Neuron (in vitro differentiated cells): Measurements from ENCODE around the gene SLC39A12.

ENCODE experiments used
- H2AFZ ChIP-seq: one replicate; pipeline ENCODE4 v1.6.1; 2013; ENCODE audit warnings: low read depth, mild to moderate bottlenecking, inconsistent platforms, low read length, moderate library complexity
- H3K27me3 ChIP-seq: one replicate; pipeline ENCODE4 v1.6.1; 2013; ENCODE audit warnings: low read length; ENCODE audit not compliant: insufficient read depth
- H3K36me3 ChIP-seq: one replicate; pipeline ENCODE4 v1.6.1; 2013; ENCODE audit warnings: low read length; ENCODE audit not compliant: insufficient read depth
- H3K4me1 ChIP-seq: one replicate; pipeline ENCODE4 v1.6.1; 2013; ENCODE audit warnings: low read length; ENCODE audit not compliant: insufficient read depth
- H3K4me3 ChIP-seq: 2 replicates; pipeline ENCODE4 v1.5.1; 2013; ENCODE audit warnings: mild to moderate bottlenecking, low read length, moderate library complexity
- H3K9me3 ChIP-seq: one replicate; pipeline ENCODE4 v1.6.1; 2013; ENCODE audit warnings: low read length

The SLC39A12 gene

DNA sequence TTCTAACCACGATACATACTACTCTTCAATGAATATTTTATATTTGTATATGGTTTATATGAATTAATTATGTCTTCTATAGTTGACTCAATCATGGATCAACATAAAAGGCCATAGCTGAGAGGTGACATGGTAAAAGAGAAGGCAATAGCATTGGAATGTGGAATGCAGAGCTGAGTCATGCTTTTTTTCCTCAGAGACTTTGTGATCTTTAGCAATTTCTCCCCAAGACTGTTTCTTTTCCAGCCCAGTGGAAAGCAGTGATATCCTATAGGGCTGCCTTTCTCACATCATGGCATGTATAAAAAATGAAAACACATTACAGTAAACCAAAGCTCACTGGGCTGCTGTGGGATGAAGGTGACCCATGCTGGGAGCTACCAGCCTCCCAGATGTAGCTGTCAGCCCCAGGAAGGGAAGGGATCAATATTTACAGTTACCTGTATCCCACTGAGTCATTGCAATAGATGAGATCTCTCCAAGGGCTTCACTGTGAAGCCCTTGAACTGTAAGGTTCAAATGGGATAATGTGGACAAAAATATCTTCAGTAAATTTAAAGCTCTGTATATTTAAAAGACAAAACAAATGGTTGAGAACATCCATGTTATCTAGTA lies 30.2 kb downstream of the SLC39A12 start:
- no peaks in the 10 kb centered on the region for H3K27me3 ChIP-seq
- H3K4me3 ChIP-seq, result no peak overlapping the region
- no peak overlapping the region for H2AFZ ChIP-seq
- H3K4me1 ChIP-seq, result no peaks in the 10 kb centered on the region
- H3K9me3 ChIP-seq, result no peaks in the 10 kb centered on the region
- H3K36me3 ChIP-seq, result no peaks in the 10 kb centered on the region

DNA sequence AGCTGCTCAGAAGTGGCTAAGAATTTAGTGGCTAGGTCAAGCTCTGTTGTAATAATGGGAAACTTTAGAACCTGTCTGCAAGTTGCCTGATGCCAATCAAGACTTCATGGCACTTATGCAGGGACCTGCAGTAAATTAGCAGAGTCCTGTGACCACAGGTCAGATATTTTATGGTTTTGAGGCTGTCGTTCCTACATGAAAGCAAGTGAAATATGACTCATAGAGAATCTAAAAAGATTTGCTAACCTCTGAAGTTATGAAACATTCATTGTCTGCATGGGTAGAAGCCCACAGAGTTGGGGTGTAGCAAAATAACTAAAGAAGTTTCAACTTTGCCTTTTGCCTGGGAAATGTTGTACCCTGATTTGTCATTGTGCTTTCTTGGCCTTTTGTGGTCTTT lies 32.3 kb downstream of the SLC39A12 start:
- H3K4me1 ChIP-seq, result no peaks in the 10 kb centered on the region
- H3K9me3 ChIP-seq, result no peaks in the 10 kb centered on the region
- no peak overlapping the region for H2AFZ ChIP-seq
- no peaks in the 10 kb centered on the region for H3K27me3 ChIP-seq
- H3K4me3 ChIP-seq, result no peak overlapping the region
- H3K36me3 ChIP-seq, result no peaks in the 10 kb centered on the region

DNA sequence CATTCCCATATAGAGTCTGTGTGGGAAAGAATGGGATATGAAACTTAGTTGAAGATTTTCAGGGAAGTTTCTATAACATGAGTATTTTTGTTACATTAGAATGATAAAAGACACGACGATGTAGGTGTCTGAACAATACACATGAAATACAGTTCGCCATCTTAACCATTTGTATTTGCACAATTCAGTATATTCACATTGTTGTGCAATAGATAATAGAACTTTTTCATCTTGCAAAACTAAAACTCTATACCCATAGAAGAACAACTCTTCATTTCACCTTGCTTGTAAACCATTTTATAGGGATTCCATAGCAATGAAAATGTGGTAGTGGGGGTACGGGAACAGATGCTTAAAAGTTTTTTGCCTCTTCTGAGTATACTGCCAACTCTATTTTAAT lies 32.8 kb downstream of the SLC39A12 start:
- no peak overlapping the region for H3K4me3 ChIP-seq
- H3K36me3 ChIP-seq, result no peaks in the 10 kb centered on the region
- no peaks in the 10 kb centered on the region for H3K27me3 ChIP-seq
- no peak overlapping the region for H2AFZ ChIP-seq
- H3K9me3 ChIP-seq, result no peaks in the 10 kb centered on the region
- H3K4me1 ChIP-seq, result no peaks in the 10 kb centered on the region

DNA sequence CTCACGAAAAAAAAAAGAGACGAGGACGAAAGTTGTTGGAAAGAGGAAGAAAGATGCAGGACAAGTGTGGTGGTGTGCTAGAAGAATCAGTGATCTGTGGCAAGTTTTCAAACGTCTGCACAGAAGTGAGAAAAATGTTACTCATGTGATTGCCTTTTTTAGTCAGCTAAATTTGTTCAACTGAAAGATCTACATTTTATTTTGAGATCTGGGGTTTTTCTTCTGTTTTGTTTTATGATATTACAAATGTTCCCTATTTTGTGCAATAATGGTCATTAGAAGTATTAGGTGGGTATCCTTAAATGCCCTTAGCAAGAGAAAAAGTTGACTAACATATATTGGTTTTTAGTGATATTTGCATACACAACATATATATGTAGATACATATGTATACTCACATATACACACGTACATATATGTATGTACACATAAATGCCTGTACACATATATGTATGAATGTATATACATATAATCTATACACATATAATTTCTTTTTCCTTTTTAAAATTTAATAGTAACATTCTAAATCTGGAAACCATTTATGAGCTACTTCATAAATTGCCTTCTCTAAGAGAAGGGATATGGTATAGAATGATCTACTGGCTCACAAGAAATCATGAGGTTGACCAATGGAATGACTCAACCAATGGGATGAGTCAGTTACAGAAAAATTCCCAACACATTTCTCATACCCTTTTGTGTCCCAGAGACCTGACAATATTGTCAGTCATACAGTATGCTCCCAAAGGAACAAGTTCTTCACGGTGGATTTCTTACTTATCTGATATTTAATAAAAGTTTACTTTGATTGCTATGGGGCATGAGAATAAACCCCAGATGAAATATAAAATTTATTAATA lies 38.4 kb downstream of the SLC39A12 start:
- H2AFZ ChIP-seq, result no peak overlapping the region
- no peaks in the 10 kb centered on the region for H3K27me3 ChIP-seq
- H3K4me3 ChIP-seq, result no peak overlapping the region
- H3K36me3 ChIP-seq, result no peaks in the 10 kb centered on the region
- H3K4me1 ChIP-seq, result no peaks in the 10 kb centered on the region
- H3K9me3 ChIP-seq, result no peaks in the 10 kb centered on the region

DNA sequence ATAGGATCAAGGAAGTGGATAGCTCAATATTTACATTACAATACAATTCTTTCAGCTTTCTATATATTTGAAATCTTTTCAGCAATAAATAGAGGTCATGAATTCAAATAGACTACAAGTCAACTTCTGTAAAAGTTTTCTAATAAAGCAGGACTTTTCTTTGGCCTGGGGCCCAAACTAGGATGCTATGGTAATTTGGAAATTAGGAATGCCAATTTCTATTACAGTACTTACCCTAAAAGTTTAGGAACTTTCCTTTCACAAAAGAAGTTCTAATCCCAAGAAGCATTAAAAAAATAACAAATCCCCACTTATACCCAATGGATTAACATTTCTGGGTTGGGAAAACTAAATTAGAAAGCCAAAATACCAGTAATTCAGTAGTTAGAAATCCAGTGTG lies 40.5 kb downstream of the SLC39A12 start:
- Histone ChIP-seq H3K27me3 (no peaks in the 10 kb centered on the region), H3K4me3 (no peak overlapping the region), H3K36me3 (no peaks in the 10 kb centered on the region), H3K4me1 (no peaks in the 10 kb centered on the region), H3K9me3 (no peaks in the 10 kb centered on the region), H2AFZ (no peak overlapping the region)

DNA sequence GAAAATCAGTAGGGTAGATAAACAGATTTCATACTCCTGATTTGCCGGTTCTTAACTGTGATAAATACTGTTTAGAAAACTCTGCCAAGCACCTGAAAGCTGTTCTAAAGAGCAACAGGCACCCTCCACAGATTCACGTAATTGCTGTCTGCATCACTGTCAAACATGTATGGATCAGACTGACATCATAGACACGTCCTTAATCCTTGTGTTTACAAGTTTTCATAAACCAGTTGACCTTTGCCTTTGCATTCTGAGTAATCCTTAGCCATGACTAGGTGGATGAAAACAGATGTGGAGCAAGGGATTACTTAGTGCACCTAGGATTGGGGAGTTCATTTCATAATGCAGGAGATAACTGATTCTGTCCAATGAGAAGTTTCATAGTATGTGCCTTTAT lies 41.6 kb downstream of the SLC39A12 start:
- no peak overlapping the region for H2AFZ ChIP-seq
- H3K27me3 ChIP-seq, result no peaks in the 10 kb centered on the region
- H3K36me3 ChIP-seq, result no peaks in the 10 kb centered on the region
- H3K9me3 ChIP-seq, result no peaks in the 10 kb centered on the region
- no peaks in the 10 kb centered on the region for H3K4me1 ChIP-seq
- H3K4me3 ChIP-seq, result no peak overlapping the region

DNA sequence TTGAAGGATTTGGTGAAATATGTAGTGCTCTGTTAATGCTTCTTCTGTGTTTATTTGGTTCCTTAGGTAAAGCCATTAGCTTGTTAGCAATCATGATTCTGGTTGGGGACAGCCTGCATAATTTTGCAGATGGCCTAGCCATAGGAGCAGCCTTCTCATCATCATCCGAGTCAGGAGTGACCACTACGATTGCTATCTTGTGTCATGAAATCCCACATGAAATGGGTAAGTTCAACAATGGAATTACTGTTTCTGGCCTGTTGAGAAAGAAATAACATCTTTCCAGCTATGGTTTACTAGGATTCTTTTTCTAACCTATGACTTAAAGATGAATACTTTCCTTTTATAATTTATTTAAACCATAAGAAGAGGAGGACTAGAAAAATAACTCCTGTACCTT lies 48.9 kb downstream of the SLC39A12 start:
- Histone ChIP-seq H3K9me3 (no peaks in the 10 kb centered on the region), H3K36me3 (no peaks in the 10 kb centered on the region), H2AFZ (no peak overlapping the region), H3K4me3 (no peak overlapping the region), H3K27me3 (no peaks in the 10 kb centered on the region), H3K4me1 (no peaks in the 10 kb centered on the region)

DNA sequence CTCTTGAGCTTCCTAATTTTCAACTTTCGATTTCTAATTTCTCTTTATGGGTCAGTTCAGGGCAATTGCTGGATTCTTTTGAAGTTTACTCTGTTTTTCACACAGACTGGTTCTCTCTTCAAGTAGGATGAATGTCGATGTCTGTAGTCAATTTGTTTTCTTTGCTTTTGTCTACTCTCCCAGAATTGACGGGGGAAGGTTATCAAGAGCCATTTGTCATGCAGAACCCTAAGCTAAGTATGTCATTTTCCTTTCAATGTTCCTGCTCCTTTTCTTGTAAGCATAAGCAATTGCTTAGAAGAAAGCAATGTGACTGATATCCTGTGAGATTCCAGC lies 53.7 kb downstream of the SLC39A12 start:
- H2AFZ ChIP-seq, result no peak overlapping the region
- no peaks in the 10 kb centered on the region for H3K4me1 ChIP-seq
- H3K4me3 ChIP-seq, result no peak overlapping the region
- H3K9me3 ChIP-seq, result no peaks in the 10 kb centered on the region
- no peaks in the 10 kb centered on the region for H3K36me3 ChIP-seq
- no peaks in the 10 kb centered on the region for H3K27me3 ChIP-seq

DNA sequence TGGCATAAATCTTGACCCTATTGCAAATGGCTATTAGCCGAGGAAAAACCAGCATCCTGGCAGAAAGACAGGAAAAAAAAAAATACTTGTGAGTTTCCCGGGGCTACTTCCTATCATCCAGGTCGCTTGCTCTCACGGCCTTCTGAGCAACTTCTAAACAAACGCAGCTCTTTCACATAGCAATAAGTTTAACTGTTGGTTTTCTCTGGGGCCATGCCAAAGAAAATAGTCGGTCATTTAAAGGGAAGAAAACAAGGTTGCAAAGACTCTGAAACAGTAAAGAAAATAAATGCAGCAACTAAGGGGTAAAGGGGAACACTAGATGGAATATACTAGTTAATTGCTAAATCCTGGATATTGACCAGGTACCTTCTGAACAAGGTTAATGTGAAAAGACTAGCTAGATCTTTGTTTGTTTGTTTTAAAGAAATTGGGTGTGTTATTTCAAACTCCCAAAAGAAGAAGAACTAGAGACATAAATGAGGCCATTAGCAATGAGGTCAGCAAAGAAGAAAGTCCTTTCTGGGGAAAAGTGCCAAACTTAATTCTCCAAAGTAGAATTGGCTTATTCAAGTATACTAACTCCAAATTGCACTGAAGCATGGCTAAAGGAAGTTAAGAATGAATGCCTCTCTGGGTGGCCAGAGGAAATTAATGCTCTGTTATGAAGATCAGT lies 54.2 kb downstream of the SLC39A12 start:
- Histone ChIP-seq H3K4me3 (no peak overlapping the region), H3K27me3 (no peaks in the 10 kb centered on the region)

DNA sequence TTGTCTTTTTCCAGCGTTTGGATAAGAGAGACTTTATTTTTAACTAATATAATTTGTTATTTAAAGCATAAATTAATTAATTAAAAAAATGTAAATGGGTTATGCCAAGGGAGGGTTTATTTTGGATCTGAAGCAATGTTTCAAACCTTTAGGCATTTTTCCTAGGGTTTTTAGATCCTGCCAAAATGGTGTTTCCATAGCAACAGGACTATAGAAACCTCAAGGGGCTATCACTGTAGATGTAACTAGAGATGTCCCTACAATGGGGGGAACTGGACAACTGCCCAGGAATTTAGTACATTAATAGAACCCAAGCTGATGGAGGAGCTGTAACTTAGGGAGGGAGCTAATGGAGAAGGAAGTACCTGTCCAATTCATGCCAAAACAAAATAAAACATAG lies 57.3 kb downstream of the SLC39A12 start:
- H3K4me3 ChIP-seq, result no peak overlapping the region
- no peaks in the 10 kb centered on the region for H3K9me3 ChIP-seq
- H3K36me3 ChIP-seq, result no peaks in the 10 kb centered on the region
- no peaks in the 10 kb centered on the region for H3K27me3 ChIP-seq
- H3K4me1 ChIP-seq, result no peaks in the 10 kb centered on the region
- no peak overlapping the region for H2AFZ ChIP-seq

More for the DNA sequence above, 54.2 kb downstream of the SLC39A12 start:
- Histone ChIP-seq H2AFZ (no peak overlapping the region), H3K9me3 (no peaks in the 10 kb centered on the region), H3K4me1 (no peaks in the 10 kb centered on the region), H3K36me3 (no peaks in the 10 kb centered on the region)

DNA sequence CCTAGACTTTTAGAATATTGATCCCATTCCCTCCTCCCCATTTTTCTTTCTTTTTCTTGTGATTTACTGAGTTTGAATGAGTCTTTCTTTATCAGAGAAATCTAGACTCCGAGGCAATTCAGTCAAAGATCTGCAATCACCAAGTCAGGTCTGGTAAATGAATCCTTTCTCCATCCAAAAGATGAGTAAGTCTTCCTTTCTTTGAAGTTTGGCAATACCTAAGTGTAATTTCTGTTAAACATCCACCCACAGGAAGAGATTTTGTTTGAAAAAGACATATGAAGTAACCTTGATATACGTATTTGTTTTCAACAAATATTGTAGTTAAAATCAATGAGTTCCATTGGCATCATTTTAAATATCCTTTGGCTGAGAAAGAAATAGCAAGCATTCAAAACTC lies 58.3 kb downstream of the SLC39A12 start:
- no peak overlapping the region for H3K4me3 ChIP-seq
- H3K36me3 ChIP-seq, result no peaks in the 10 kb centered on the region
- no peaks in the 10 kb centered on the region for H3K4me1 ChIP-seq
- H2AFZ ChIP-seq, result no peak overlapping the region
- no peaks in the 10 kb centered on the region for H3K9me3 ChIP-seq
- no peaks in the 10 kb centered on the region for H3K27me3 ChIP-seq

DNA sequence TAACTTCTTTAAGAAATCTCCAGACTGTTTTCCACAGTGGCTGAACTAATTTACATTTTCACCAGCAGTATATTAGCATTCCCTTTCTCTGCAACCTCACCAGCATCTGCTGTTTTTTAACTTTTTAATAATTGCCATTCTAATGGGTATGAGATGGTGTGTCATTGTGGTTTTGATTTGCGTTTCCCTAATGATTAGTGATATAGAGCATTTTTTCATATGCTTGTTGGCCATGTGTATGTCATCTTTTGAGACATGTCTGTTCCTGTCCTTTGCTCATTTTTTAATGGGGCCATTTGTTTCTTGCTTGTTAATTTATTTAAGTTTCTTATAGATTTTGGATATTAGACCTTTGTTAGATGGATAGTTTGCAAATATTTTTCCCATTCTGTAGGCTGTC lies 68.8 kb downstream of the SLC39A12 start:
- Histone ChIP-seq H2AFZ (no peak overlapping the region), H3K36me3 (no peaks in the 10 kb centered on the region), H3K4me3 (no peak overlapping the region), H3K9me3 (no peaks in the 10 kb centered on the region), H3K4me1 (no peaks in the 10 kb centered on the region), H3K27me3 (no peaks in the 10 kb centered on the region)

DNA sequence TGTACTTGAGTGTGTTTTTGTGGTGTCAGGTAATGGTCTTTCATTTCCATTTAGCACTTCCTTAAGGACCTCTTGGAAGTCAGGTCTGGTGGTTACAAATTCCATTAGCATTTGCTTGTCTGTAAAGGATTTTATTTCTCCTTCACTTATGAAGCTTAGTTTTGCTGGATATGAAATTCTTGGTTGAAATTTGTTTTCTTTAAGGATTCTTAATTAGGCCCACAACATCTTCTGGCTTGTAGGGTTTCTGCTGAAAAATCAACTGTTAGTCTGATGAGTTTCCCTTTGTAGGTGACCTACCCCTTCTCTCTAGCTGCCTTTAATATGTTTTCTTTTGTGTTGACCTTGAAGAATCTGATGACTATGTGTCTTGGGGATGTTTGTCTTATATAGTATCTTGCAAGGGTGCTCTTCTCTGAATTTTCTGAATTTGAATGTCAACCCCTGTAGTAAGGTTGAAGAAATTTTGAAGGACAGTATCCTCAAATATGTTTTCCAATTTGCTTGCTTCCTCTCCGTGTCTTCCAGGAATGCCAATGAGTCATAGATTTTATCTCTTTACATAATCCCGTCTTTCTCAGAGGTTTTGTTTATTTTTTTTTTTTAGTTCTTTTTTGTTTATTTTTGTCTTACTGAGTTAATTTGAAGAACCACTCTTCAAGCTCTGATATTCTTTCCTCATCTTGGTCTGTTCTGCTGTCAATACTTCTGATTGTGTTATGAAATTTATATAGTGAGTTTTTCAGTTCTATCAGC lies 70.2 kb downstream of the SLC39A12 start:
- Histone ChIP-seq H2AFZ (no peak overlapping the region), H3K36me3 (no peaks in the 10 kb centered on the region), H3K4me3 (no peak overlapping the region), H3K9me3 (no peaks in the 10 kb centered on the region), H3K4me1 (no peaks in the 10 kb centered on the region), H3K27me3 (no peaks in the 10 kb centered on the region)
